NCI-H526 treated with DMSO at 0.1 percent for 48 hours (cell line): Measurements from ENCODE around the gene OR52W1.

ENCODE experiments used
- DNase-seq: peaks from one replicate; lab custom pipeline; 2025; lab: John Stamatoyannopoulos, UW

The OR52W1 gene, protein sequence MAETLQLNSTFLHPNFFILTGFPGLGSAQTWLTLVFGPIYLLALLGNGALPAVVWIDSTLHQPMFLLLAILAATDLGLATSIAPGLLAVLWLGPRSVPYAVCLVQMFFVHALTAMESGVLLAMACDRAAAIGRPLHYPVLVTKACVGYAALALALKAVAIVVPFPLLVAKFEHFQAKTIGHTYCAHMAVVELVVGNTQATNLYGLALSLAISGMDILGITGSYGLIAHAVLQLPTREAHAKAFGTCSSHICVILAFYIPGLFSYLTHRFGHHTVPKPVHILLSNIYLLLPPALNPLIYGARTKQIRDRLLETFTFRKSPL

DNA sequence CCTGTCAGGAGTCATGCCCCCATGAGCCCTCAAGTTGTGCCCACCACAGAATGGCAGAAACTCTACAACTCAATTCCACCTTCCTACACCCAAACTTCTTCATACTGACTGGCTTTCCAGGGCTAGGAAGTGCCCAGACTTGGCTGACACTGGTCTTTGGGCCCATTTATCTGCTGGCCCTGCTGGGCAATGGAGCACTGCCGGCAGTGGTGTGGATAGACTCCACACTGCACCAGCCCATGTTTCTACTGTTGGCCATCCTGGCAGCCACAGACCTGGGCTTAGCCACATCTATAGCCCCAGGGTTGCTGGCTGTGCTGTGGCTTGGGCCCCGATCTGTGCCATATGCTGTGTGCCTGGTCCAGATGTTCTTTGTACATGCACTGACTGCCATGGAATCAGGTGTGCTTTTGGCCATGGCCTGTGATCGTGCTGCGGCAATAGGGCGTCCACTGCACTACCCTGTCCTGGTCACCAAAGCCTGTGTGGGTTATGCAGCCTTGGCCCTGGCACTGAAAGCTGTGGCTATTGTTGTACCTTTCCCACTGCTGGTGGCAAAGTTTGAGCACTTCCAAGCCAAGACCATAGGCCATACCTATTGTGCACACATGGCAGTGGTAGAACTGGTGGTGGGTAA lies at the start of gene OR52W1:
Gene OR52W1 (plus strand): TSS at position 51 of the 637 bp plus-strand sequence. CDS start 0 bp downstream, at position 51.
- DNase-seq: no peak

DNA sequence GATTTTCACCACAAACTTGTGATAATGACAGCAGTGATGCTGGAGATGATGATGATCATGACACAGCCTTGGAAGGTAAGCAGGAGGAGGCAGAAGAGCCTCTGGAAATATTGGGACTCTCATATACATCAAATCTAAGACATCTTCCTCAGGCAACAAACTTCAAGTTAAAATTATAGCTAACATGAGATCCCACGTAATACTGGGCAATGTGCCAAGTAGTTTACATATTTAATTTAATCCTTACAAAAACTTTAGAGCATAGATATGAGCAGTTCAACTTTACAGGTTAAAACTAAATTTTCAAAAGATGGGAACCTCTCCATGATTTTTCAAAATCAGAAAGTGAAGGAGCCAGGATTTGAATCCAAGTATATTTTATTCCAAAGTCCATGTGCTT lies 47.9 kb upstream of the OR52W1 start:
- no peak for DNase-seq

GRCh38 chr11:6152126-6152525 lies 46.9 kb upstream of the OR52W1 start:
- DNase-seq: no peak

GRCh38 chr11:6156628-6157359 lies 42.2 kb upstream of the OR52W1 start:
- no peak for DNase-seq

GRCh38 chr11:6170226-6170625 lies 28.8 kb upstream of the OR52W1 start, which contains the start of gene OR52B2:
OR52B2 (minus strand) TSS chr11:6170326; CDS start chr11:6170326, 0 bp downstream.
- DNase-seq: no peak

DNA sequence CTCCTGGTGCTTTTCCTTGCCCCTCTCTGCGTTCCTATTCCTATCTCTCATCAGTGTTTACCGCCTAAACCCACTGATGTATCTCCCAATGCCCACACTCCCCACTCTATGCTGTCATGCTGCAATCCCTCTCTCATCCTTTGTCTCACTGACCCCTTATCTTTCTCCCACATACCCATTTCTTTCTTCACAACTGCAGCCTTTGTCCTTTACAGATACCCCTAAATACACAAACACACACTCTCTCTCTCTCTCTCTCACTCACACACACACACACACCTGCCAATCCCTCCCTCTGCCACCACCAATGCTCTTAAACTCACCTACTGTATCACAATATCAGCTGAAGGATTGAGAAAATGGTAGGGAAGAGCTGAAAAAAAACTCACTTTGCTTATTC lies 23.6 kb upstream of the OR52W1 start:
- no peak for DNase-seq

DNA sequence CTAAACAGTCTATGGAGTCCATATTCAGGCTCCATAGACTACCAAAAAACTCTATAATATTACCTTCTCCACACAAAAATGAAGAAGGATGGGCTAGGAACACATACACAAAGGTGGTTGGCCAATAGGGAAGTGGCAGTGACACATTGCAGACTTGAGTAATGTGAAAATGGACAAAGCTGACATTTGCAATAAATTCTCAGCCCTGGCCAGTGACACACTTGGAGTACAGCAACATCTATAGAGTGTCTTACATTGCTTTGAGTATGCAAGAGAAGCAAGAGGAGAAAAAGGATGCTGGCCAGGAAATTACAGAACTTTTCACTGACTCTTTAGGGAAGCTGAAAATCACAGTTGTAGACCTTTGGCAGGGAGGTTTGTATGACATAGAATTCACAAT lies 7.3 kb upstream of the OR52W1 start:
- no peak for DNase-seq

GRCh38 chr11:6194065-6194581 lies 4.9 kb upstream of the OR52W1 start:
- DNase-seq: no peak

- DNase-seq: no peak
Measured at GRCh38 chr11:6196396-6196795, 2.6 kb upstream of the OR52W1 start.

- DNase-seq: no peak
Measured at GRCh38 chr11:6197466-6198200, 1.4 kb upstream of the OR52W1 start.

GRCh38 chr11:6200975-6201374 lies 2.0 kb downstream of the OR52W1 start:
- no peak for DNase-seq

- DNase-seq: no peak
Measured at GRCh38 chr11:6201481-6201880, 2.5 kb downstream of the OR52W1 start.

DNA sequence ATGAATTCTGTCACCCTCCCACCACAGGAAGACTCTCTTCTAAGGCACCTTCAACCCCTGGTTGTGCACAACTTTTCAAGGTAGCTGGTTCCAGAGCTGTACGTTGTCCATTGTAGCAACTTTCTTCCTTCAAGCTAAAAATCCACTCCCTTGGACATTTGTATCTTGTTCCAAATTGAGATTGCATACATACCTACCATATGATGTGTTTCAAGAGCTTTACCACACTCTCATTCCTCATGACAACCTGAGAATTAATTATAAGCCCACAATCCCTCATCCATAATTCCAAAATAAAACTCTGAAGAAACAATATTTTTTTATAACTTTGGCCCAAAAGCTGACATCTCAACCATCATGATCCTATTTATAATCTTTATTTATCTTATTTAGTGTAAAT lies 3.0 kb downstream of the OR52W1 start:
- DNase-seq: no peak

DNA sequence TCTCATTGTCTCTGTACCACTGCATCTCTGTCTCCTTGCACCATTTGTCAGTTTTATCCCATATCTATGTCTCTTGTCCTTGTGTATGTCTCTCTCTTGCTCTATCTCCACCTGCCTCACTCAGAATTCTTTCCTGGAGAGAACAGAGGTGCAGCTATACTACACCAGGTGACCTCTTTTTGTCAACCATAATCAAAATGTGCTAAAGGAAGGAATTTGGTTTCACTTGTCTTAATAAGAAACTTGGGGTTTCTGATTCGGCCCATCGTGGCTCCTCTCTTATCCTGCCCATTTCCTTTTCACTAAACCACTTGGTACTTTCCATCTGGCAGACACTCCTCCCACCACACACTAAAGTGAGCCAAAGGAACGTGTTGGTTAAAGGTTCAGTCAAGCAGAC lies 4.3 kb downstream of the OR52W1 start:
- DNase-seq: no peak

- DNase-seq: no peak
Measured at GRCh38 chr11:6204706-6205105, 5.7 kb downstream of the OR52W1 start.

DNA sequence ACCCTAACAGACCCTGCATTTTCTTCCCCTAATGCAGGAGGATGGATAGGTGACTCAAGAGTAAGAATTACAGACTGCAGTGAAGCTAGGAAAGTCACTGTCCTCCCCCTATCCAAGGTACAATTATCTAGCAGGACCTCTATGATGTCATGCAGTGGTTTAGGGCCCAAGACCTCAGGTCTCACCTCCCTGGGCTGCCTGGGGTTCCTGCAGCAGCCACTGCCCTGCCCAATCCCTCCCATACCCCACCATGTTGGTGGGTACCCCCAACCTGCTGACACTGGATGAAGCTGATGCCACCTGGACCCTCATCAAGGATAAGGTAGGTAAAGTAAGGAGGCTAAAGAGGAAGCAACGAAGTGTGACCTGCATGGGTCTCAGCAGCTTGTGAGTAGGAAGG lies 6.3 kb downstream of the OR52W1 start, which contains the start of gene C11orf42:
Gene C11orf42 (plus strand): TSS at position 192 of the 400 bp plus-strand sequence. CDS start 59 bp downstream, at position 251.
- no peak for DNase-seq

DNA sequence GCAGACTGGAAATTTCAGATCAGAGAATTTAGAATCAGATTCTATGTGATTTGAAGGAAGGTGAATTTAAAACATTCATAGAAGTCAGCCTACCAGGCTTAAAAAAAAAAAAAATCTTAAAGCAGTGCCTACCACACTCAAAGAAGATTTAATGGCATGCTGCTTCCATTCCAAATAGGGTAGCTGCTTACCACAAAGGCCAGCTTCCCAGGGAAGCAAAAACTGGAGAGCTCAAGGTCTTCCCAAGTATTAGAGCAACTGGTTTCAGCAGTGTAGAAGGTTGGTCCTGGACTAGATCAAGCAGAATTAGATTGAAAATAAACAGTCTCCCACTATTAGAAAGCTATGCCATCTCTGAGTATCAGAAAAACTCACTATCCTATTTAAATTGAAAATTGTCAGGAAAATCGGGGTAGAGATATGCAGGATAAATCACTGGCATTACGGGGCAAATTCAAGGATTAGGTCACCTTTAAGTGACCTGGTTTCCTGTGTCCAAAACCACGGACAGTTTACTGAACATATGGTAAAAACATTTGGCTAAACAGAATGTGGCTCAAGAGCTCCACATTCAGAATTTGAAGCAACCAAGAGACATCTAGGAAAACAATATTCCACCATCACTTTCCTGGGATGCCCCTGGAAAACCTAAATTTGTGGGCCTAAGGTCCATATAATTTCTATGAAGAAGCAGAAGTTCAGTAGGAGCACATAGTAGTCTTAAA lies 7.6 kb downstream of the OR52W1 start:
- no peak for DNase-seq

DNA sequence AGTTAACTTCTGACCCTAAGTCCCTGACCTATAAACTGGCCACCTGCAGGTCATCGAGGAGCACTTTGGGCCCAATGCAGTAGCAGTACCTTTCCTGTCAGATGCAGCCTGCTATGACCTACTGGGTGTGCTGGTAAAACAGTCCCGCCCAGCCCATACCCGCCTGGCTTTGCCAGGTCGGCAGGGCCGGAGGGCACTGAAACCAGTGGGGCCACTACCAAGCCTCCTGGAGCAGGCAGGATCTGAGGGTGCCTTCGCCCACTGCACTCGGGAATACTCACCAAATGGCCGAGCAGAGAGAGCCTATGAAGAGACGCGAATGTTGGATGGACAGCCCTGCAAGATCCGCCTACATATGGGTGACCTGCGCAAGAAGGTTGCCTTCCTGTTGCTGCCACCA lies 10.8 kb downstream of the OR52W1 start:
- DNase-seq: no peak

GRCh38 chr11:6210274-6210955 lies 11.4 kb downstream of the OR52W1 start:
- no peak for DNase-seq

GRCh38 chr11:6214530-6214929 lies 15.5 kb downstream of the OR52W1 start:
- no peak for DNase-seq

DNA sequence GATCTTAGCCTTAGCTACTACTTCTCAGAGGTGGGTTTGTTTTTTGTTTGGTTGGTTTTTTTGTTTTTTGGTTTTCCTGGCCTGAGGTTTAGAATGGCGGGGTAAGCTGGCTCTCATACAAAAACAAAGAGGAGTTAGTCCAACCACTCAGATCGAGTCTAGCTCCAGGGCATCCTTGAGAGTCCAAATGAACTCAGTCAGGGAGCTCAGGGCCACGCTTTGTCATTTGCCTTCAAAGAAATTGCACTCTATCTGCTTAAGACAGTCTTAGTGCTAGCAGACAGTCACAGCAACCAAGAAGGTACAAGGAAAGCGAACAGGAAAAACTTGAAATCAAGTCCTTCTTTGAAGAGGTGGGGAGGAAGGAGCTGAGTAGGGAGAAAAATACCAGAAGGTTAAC lies 17.5 kb downstream of the OR52W1 start:
- DNase-seq: no peak
